Stimulated activated CD8-positive, alpha-beta memory T cell treated with anti-CD3 and anti-CD28 coated beads, Interleukin-4, amount 100 ng/mL, for 48 hours (primary cell): ENCODE data around the gene SGCA.

Source experiments
- DNase-seq: peaks from one replicate; pipeline ENCODE4 v3.0.0-alpha.2; 2020

The SGCA gene

DNA sequence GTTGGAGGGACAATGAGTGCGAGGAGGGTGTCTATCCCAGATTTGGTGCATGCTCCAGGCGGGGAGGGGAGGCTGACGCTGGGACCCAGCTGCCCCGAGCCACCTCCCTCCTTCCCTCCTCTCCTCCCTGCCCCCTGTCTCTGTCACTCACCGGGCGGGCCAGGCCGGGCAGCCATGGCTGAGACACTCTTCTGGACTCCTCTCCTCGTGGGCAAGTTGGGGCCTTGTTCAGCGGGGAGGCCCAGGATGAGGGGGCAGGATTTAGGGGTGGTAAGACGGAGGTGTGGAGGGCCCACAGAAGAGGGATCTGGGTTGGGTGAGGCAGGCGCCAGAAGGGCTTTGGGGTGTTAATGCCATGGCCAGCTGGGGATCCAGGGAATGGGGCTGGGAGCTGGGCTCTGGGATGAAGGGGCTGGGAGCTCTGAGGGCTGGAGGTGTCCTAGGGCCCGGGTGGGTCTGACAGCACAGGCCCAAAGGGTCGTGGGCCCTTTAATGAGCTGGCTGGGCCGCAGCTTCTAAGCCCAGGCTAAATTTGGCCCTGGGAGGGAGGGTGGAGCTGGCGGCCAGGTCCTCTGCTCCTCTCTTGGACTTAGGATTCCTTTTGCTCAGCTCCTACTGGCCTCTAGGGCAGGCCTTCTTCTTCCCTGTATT, at the start of gene SGCA:
SGCA (plus strand) TSS at position 139 of the 651 bp plus-strand sequence; CDS start at position 175, 36 bp downstream.
- no peak for DNase-seq

- peak; percentile 74 for DNase-seq
These were observed 48.4 kb upstream of the SGCA start for GRCh38 chr17:50117202-50118051.

- DNase-seq = no peak
These were observed 47.6 kb upstream of the SGCA start for GRCh38 chr17:50118076-50118827.

DNA sequence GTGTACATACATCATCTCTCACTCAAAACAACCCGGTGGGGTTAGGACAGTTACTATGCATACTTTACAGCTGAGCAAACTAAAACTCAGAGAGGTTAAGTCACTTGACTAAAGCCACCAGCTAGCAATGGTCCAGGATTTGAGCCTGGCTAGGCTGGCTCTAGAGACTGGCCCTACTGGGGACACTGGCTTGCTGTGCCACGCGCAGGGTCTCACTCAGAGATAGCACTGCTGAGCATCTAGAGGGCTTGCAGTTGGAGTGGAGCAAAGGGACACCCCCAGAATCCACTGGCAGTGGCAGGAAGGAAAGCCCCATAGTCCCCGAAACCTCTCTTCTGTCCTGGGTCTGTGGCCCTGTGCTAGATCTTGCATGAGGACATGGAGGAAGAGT, 47.0 kb upstream of the SGCA start:
- no peak for DNase-seq

GRCh38 chr17:50120475-50121253, 45.1 kb upstream of the SGCA start:
- no peak for DNase-seq

- DNase-seq = no peak
These were observed 42.9 kb upstream of the SGCA start for GRCh38 chr17:50122945-50123344.

DNA sequence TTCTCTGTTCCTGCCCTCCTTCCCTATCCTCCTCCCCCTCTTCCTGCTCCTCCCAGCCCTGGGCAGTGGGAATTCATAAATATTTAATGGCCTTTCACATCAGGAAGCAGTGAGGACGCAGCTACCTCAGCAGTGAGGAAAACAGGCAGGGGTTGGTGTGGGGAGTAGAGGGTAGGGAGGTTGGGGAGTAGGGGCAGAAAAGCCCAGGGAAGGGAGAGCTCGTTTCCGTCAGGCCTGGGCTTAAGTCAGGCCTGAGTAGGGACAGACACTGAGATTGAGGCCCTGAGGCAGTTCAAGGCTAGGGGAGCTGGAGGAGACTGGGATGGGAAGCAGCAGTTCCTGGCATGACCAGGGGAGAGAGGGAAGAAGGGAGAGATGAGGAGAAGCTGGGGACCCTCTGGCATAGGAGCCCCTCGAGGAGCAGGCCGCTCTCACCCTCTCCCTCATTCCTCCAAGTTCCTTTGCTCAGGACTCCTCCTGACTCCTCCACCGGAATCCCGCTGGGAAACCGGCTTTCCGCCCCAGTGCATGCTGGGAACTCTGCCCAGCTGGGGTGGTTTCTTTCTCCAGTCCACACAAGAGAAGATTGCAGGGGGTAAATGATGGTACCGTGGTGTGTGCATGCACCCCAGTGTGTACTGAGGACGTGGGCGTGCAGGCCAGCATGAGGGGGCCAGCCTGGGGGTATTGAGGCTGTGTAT, 42.0 kb upstream of the SGCA start:
- no peak for DNase-seq

DNA sequence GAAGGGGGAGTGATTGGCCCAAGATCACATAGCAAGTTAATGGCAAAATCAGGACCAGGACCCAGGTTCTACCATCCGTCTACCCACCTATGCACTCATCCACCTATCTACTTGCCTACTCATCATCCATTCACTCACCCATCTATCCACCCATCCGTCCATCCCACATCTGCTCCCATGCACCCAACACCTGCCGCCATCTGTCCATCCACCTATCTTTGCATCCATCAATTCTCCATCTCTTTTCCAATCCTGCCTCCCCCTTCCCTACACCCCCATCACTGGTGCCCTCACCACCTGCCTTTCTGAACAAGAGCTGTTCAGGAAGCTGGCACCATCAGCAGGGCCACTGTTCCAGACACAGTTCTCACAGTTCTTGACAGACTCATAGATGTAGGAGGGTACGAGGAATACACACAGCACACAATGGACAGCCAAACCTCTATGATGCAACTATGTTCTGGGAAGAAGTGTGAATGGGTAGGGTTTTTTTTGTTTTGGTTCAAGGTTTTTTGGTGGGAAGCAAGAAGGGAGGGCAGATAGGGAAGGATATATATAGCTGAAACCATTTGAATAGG, 40.3 kb upstream of the SGCA start:
- no peak for DNase-seq

DNA sequence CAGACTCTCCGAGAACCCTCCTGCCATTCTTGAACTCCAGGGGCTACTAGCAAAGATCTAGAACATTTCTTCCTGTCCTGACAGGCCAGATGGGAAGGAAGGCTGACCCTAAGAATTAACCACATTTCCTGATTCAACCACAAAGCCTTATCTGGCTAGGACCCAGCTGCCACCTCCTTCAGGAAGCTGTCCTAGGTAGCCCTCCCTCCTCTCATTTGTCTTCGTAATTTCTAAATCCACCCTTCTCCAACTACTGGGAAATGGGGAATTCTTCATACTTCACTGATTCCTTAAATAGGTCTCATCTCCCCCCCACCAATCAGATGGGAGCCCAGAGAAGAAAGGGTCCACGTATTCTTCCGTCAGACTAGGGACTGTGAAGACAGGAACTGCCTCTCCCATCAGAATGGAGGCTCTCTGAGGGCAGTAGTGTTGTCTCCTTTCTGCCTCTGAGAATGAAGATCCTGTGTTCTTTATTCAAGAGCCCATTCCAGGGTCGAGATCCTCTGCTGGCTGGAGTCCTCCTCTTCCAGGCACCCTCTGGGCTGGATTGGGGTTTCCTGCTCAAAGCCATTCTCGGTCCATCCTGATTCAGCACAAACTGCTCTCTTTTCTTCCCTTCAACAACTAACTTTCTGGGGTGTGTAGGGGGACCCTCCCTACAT, 38.0 kb upstream of the SGCA start:
- DNase-seq = no peak

DNA sequence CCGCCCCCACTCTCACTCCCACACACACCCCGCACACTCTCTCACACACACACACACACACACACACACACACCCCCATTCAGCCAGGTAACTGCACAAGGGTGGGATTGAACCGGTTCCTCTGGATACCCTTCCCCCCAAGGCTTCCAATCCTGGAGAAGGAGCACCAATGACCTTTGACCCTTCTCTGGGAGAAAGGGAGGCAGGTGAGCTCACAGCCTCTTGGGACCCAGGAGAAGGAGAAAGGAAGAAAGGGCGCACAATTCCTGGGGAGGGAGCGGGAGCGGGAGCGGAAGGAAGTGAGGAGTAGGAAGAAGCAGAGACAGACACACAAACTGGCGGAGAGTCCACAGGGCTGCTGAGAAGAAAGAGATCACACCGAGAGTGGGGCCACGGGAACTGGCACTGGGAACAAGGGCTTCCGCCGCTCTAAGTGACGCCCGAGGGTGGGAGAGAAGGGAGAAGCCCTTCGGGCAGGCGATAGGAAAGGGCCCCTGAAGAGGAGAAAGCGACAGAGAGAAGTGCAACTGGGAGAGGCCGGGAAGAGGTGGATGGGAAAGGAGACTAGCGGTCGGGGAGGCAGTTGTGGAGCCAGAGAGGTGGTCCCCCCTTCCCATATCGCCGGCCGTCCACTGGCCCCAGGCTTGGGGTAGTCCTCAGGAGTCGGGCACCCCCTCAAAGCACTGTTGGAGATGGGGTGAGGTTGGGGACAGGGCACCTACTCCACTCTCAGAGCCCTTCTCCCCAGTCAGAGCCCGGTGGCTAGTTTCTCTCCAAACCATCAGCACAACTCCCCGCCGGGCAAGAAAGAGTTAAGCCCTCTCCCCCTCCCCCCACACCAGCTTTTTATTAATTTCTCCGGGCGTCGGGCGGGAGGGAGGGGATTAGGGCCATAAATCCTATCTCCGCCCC, 37.1 kb upstream of the SGCA start:
- no peak for DNase-seq

- DNase-seq = no peak
These were observed 36.5 kb upstream of the SGCA start for GRCh38 chr17:50129353-50129727.

DNA sequence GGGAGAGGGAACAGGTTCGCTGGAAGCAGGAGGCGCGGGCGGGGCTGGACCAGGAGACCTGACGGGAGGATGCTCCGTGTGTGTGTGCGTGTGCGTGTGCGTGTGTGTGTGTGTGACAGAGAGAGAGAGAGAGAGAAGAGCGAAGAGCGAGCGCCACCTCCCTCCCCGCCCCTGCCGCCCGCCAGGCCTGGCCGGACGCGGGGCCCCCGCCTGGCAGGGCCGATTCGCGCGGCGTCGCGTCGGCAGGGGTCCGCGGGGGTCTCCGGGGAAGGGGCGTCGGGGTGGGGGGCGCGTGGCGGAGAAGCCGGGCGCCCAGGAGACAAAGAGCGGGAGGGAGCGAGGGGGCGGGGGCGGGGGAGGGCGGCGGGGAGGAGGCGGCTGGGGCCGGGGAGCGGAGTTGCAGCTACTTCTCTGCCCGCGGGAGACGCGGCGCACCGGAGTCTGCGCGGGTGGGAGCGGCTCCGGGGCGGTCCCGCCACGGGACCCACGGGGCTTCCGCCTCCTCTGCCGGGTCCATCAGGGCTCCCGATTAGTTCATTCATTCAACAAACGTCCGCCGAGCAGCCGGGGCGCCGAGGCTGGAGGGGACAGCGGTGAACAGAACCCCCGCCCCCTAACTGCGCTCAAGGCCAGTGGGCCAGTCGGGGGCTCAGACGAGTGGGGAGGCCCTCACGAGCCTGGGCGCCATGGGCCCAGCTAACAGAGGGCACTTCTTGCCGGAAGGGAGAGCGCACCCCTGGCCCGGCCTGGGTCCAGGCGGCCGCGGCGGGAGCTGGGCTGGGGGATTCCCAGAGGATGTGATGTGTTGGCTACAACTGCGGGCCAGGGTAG, 35.9 kb upstream of the SGCA start, which contains the start of gene SAMD14:
SAMD14 (minus strand) TSS at position 433 of the 831 bp plus-strand sequence. CDS start 5,201 bp downstream, outside the sequence.
- DNase-seq = peak; percentile 45

GRCh38 chr17:50130559-50131305, 35.1 kb upstream of the SGCA start:
- DNase-seq = no peak

DNA sequence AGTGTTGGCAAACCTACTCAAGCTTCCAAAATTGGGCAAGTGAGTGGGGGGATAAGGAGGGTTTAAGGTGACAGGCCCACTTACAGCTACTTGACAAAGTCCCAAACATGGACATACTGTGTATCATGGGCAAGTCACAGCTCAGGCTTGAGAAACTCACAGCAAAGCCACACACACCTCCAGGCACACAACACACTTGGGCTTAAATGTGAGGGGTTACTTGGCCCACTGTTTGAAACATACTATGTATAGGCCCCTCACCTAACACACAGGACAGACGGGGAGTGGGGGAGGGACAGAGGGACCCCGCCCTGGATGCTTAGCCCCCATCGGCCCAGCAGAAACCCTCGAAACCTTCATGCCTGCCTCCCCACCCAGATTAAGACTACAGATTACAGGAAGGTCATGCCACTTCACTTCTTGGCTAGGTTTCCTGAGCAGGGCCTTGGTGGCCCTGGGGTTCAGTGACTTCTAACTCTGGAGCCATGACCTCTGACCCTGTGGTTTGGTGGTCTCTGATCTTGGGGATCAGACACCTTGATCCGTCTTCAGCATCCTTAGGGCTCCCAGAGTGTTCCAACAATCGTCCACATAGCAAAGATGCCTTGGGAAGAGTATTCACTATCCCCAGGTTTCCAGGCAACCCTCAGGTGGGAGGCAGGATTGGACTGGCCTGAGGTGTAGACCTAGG, 33.6 kb upstream of the SGCA start:
- DNase-seq = no peak

DNA sequence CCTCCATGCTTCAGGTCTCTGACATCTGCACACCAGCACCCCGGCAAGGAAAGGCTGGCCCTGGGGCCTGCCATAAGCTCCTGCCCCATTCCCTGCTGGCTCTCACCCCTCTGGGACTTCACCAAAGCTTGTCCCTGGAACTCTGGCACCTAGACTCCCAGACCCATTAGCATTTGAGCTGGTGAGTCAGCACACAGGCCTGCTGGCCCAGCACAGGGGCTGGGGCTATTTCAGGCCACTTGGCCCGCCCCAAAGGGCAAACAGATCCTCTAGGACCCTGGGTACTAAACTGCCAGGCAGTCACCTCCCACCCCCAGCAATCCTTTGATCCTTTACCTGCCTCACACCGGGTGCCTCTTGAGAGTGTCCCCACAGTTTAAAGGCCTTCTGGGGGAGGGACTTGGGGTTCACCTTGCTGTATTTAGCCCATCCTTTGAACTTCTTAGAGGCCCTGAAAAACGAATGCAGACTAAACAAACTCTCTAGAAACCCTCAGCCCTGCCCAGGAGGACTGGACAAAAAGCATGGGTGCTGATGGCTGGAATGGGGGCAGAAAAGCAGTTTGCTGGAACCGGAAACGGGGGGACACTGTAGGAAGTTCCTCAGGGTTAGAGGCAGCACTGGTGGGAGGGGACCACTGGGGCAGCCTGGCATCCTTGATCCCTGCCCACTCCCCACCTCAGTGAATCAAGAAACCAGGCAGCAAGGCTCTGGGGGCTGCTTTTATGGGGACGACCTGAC, 32.6 kb upstream of the SGCA start:
- no peak for DNase-seq

- DNase-seq = no peak
These were observed 32.1 kb upstream of the SGCA start for GRCh38 chr17:50133769-50134099.
